RWPE2 (cell line): ENCODE measurements around the gene CACNA2D3.

Experiments
- ATAC-seq: fragments of 200-7000 bp; cut with Tn5 transposase; 3 replicates; pipeline ENCODE4 v1.9.1; 2021; ENCODE audit warnings: low read depth
- DNase-seq: peaks from one replicate; pipeline ENCODE4 v3.0.0-alpha.2; 2020; ENCODE audit warnings: low spot score
- H3K27ac ChIP-seq: fragments of 450-650 bp; 2 replicates; pipeline ENCODE4 v1.5.1; 2017; ENCODE audit warnings: mild to moderate bottlenecking; ENCODE audit not compliant: poor library complexity, severe bottlenecking
- H3K27me3 ChIP-seq: fragments of 250-450 bp; sonication (Bioruptor Pico); 2 replicates; pipeline ENCODE4 v1.5.1; 2021; ENCODE audit warnings: mild to moderate bottlenecking, moderate library complexity; ENCODE audit not compliant: insufficient read depth, poor library complexity, severe bottlenecking
- H3K36me3 ChIP-seq: fragments of 250-450 bp; sonication (Bioruptor Pico); 2 replicates; pipeline ENCODE4 v1.5.1; 2020; ENCODE audit warnings: low read depth, mild to moderate bottlenecking, moderate library complexity
- H3K4me1 ChIP-seq: fragments of 250-450 bp; sonication (Bioruptor Pico); 2 replicates; pipeline ENCODE4 v1.5.1; 2021; ENCODE audit warnings: mild to moderate bottlenecking, moderate library complexity; ENCODE audit not compliant: insufficient read depth, poor library complexity, severe bottlenecking
- H3K4me3 ChIP-seq: fragments of 250-450 bp; sonication (Bioruptor Pico); 2 replicates; pipeline ENCODE4 v1.5.1; 2021; ENCODE audit warnings: mild to moderate bottlenecking, moderate library complexity; ENCODE audit not compliant: severe bottlenecking
- H3K9me3 ChIP-seq: fragments of 250-450 bp; sonication (Bioruptor Pico); 2 replicates; pipeline ENCODE4 v1.5.1; 2021; ENCODE audit warnings: mild to moderate bottlenecking, moderate library complexity; ENCODE audit not compliant: severe bottlenecking
- TF ChIP-seq, protein P1 (sequence below): fragments of 450-650 bp; IDR thresholded peaks from one replicate; pipeline ENCODE4 v1.5.1; 2017; ENCODE audit warnings: mild to moderate bottlenecking, moderate library complexity; ENCODE audit not compliant: poor library complexity, severe bottlenecking

CACNA2D3 gene

DNA sequence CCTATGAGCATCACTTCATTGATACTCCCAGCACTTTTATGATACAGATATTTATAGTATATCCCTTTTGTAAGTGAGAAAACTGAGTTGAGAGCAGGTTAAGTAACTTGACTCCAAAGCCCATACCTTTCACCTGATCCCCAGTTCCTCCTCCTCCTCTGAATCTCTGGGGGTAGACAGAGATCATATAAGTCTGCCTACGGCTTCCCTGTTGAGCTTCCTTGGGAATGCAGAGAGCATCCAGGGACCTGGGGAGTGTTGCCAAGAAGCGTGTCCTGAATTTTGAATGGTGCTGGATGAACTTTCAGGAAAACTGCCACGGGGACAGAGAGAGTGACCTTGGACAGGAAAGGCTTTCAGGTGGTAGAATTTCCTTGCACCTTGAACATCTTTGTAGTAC is 537.0 kb downstream of the CACNA2D3 start:
- Histone ChIP-seq H3K9me3 (no peaks in the 10 kb centered on the region), H3K4me1 (no peaks in the 10 kb centered on the region), H3K27ac (no peak overlapping the region), H3K4me3 (no peak overlapping the region), H3K27me3 (no peaks in the 10 kb centered on the region), H3K36me3 (no peaks in the 10 kb centered on the region)
- ATAC-seq (no peak), DNase-seq (no peak)
- TF ChIP-seq, protein P1, sequence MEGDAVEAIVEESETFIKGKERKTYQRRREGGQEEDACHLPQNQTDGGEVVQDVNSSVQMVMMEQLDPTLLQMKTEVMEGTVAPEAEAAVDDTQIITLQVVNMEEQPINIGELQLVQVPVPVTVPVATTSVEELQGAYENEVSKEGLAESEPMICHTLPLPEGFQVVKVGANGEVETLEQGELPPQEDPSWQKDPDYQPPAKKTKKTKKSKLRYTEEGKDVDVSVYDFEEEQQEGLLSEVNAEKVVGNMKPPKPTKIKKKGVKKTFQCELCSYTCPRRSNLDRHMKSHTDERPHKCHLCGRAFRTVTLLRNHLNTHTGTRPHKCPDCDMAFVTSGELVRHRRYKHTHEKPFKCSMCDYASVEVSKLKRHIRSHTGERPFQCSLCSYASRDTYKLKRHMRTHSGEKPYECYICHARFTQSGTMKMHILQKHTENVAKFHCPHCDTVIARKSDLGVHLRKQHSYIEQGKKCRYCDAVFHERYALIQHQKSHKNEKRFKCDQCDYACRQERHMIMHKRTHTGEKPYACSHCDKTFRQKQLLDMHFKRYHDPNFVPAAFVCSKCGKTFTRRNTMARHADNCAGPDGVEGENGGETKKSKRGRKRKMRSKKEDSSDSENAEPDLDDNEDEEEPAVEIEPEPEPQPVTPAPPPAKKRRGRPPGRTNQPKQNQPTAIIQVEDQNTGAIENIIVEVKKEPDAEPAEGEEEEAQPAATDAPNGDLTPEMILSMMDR, result no peak

DNA sequence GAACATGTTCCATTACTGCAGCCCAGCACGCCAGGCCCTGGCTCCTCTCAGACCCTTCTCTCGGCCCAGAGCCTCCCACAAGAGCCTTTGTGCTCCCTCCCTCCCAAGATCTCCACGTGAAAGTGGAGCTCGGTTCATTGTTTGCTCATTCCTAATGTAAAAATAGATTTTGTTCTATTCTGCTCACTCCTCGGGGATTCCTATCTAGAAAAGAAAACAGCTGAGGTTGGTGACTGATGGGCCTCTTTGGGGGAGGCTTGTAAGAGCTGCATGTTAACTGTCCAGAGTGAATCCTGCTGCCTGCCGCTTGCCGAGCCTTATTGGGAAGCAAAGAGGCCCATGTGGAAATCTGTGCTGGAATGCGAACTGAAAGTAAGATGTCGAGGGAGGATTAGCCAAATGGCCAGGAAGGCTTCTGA is 538.4 kb downstream of the CACNA2D3 start:
- DNase-seq (no peak), ATAC-seq (no peak)
- H3K36me3 ChIP-seq, result no peaks in the 10 kb centered on the region
- TF ChIP-seq, protein P1, result no peak
- H3K27ac ChIP-seq, result no peak overlapping the region
- no peaks in the 10 kb centered on the region for H3K27me3 ChIP-seq
- H3K4me3 ChIP-seq, result no peak overlapping the region
- H3K4me1 ChIP-seq, result no peaks in the 10 kb centered on the region
- no peaks in the 10 kb centered on the region for H3K9me3 ChIP-seq

DNA sequence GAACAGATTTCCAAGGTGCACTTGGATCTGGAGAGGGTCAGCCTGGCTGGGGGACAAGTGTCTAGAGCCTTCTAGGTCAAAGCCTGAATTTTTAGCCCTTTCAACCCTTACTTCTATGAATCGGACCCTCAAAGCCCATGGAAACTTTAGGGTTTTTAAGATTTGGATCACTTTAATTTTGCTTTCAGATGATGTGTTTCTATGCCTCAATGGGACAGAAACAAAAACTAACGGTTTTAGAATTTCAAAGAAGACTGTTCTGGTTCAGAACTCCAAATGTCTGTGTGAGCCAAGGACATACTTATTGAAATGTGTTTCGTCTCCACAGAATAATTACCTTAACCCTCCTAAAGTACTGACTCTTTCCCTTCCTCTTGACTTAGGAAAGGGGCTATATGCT is 538.8 kb downstream of the CACNA2D3 start:
- H3K4me1 ChIP-seq, result no peaks in the 10 kb centered on the region
- TF ChIP-seq, protein P1, result no peak
- DNase-seq, result no peak
- no peaks in the 10 kb centered on the region for H3K36me3 ChIP-seq
- no peaks in the 10 kb centered on the region for H3K9me3 ChIP-seq
- H3K27me3 ChIP-seq, result no peaks in the 10 kb centered on the region
- no peak overlapping the region for H3K4me3 ChIP-seq
- ATAC-seq, result no peak
- H3K27ac ChIP-seq, result no peak overlapping the region

DNA sequence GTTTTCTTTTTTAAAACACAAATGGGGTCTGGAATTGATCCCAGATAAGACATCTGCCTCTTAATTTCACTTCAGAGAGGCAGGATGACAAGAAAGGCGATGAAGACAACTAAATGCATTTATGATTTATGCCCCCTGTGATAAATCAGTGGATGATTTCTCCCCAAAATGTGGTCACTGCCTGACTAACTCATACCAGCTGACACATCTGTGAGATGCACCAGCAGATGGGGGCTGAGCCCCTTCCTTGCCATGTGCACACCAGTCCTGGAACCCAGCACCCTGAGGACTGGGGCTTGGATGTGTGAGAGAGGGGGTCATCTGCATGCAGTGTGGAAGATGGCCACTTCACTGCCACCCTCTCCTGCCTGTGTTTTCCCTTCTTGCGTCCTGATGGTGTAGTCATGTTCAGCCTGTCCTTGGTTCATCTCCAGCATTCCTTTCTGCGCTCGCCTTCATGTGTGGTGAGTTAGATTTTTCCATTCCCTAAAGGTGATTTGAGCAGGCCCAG is 541.2 kb downstream of the CACNA2D3 start:
- ATAC-seq, result no peak
- no peaks in the 10 kb centered on the region for H3K27me3 ChIP-seq
- no peaks in the 10 kb centered on the region for H3K9me3 ChIP-seq
- DNase-seq, result no peak
- H3K4me1 ChIP-seq, result no peaks in the 10 kb centered on the region
- H3K27ac ChIP-seq, result no peak overlapping the region
- TF ChIP-seq, protein P1, result no peak
- H3K4me3 ChIP-seq, result no peak overlapping the region
- no peaks in the 10 kb centered on the region for H3K36me3 ChIP-seq

DNA sequence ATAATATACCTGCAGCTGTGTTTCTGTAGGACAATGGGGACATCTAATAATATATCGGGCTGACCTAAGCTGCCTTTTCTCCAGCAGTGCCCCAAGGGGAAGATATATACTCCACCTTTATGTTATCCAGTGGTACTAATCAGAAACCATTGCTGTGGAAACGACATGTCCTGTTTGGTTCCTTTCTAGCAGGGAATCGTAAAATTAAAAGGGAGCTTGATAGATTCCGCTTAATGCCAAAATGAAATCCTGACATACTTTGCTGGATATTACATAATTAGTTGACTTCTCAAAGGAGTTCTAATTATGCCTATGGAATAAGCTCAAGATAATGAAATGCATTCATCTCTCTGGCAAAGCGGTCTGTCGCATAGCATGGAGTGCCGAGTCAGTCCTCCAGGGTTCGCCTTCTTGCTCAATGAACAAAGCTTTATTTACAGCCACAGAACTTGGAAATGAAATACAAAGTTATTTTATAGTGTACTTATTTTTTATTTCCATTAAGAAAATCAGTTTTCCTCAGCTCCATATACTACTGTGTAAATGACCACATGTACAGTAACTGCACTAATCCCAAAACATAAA is 542.8 kb downstream of the CACNA2D3 start:
- H3K4me3 ChIP-seq, result no peak overlapping the region
- H3K9me3 ChIP-seq, result no peaks in the 10 kb centered on the region
- no peak for DNase-seq
- peaks cover 2% of the 10 kb centered on the region for H3K27me3 ChIP-seq
- no peak overlapping the region for H3K27ac ChIP-seq
- ATAC-seq, result no peak
- no peaks in the 10 kb centered on the region for H3K4me1 ChIP-seq
- no peaks in the 10 kb centered on the region for H3K36me3 ChIP-seq
- TF ChIP-seq, protein P1, result no peak
